EH (cell line): ENCODE results near the gene C20orf173.
"Not testable (repeated sequence)": the region's sequence is repeated elsewhere in the genome, so short reads cannot be mapped to it uniquely, and the experiment has no call there.

Source experiments
- DNase-seq: peaks from one replicate; pipeline ENCODE4 v3.0.0-alpha.2; 2015; ENCODE audit warnings: low read depth

Gene C20orf173

DNA sequence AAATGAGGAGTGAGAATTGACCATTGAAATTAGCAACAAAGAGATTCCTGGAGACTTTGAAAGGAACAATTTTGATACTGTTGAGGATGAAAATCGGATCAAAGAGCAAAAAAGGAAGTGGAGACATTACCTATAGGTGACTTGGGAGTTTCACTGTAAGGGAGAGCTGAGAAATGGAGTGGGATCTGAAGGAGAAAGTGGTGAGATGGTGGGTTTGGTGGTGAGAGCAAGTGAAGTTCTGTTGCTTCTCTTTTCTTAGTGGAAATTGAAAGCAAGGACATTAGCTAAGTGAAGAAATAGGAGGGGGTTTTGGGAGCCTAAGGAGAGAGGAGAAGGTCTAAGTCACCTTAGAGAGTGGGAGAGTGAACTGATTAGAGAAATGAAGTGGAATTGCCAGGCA lies 16.7 kb upstream of the C20orf173 start:
- no peak for DNase-seq

GRCh38 chr20:35544941-35545340 lies 15.5 kb upstream of the C20orf173 start:
- peak; percentile 60 for DNase-seq

- DNase-seq, result no peak
Measured at GRCh38 chr20:35544436-35544835, 15.0 kb upstream of the C20orf173 start.

DNA sequence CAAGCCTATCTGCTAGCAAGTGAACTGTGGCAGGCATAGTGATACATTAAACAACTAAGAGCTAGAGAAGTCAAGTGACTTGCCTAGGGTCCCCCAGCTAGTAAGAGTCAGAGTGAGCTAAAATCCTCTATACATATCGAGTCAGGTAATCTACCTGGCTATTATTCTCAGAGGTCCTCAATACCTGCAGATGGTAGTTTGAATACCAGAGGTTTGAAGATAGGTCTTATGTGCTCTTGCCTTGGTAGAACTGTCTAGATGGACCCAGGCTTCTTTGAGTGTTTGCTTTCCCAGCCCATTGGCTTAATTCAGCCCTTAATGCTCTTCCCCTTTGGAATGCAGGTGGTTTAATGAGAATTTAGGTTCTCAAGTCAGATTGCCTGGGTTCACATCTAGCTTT lies 13.5 kb upstream of the C20orf173 start:
- no peak for DNase-seq

DNA sequence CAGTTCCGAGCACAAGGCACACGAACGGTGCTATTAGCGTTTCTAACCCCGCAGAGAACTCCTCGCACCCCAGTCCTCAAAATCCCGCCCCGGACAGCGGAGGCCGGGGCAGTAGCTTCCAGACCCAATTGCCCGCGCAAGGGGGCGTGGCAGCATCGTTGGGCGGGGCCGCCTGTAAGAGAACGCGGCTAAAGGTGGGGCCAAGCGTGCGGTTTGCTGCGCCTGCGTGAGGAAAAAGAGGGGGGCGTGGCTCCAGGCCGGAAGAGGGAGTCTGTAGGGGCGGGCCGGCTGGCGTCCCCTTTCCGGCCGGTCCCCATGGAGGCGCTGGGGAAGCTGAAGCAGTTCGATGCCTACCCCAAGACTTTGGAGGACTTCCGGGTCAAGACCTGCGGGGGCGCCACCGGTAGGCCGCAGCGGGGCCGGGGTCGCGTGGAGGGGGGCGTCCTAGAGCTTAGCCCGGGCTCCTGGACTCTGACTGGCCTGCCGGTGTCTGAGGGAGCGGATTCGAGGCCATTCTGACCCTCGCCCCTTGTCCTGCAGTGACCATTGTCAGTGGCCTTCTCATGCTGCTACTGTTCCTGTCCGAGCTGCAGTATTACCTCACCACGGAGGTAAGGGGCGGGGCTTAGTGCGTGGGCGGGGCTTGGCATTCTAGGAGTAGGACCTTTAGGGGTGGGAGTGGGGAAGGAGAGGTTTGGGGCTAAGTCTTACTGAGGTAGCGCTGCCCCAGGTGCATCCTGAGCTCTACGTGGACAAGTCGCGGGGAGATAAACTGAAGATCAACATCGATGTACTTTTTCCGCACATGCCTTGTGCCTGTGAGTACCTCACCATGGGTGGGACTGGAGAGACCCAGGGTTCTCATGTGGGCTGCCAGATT lies 12.6 kb upstream of the C20orf173 start, which contains the start of gene ERGIC3:
Gene ERGIC3 (plus strand): TSS at position 296 of the 880 bp plus-strand sequence. CDS start 20 bp downstream, at position 316.
- peak; percentile 97 for DNase-seq

- no peak for DNase-seq
Measured at GRCh38 chr20:35541118-35541782, 11.8 kb upstream of the C20orf173 start.

- no peak for DNase-seq
Measured at GRCh38 chr20:35539756-35540212, 10.3 kb upstream of the C20orf173 start.

- peak; percentile 7 for DNase-seq
Measured at GRCh38 chr20:35527122-35527769, 2.2 kb downstream of the C20orf173 start.

GRCh38 chr20:35525639-35526038 lies 3.8 kb downstream of the C20orf173 start:
- DNase-seq, result no peak

DNA sequence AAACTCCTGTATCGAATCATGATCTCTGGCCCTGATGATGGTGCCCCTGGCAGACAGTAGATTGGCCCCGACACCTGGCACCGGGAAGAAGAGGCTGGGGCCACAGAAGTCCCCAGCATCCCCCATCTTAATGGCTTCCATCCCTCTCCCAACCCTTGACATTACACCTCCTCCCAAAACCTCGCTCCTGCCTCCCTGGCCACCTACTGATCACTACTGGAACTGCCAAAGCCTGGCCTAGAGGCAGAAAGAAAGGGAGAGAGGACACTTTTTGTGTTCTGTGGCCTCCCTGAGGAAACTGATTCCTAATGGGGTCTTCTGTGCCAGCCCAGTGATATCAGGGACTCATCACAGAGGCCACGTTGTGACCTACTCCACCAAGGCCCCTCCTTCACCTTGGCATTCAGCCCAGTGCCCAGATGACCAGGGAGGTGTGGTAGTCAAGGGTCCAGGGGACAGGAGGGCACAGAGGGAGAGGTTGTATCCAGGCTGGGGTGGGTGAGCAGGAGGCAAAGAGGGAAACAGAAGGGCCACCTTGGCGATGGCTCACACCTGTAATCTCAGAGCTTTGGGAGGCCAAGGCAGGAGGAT lies 6.1 kb downstream of the C20orf173 start:
- DNase-seq, result peak; percentile 18

- no peak for DNase-seq
Measured at GRCh38 chr20:35518955-35519354, 10.5 kb downstream of the C20orf173 start.

DNA sequence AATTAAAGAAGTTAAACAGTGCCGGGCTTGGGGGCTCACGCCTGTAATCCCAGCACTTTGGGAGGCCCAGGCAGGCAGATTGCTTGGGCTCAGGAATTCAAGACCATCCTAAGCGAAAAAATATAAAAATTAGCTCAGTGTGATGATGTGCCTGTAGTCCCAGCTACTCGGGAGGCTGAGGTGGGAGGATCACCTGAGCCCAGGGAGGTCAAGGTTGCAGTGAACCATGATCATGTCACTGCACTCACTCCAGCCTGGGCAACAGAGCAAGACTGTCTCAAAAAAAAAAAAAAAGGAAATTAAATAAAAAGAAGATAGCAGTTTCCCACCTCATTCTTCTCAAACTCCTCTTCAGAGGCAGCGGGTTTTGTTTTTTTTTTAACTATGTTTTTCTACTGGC lies 11.7 kb downstream of the C20orf173 start:
- not testable (repeated sequence) for DNase-seq

- no peak for DNase-seq
Measured at GRCh38 chr20:35517125-35517524, 12.3 kb downstream of the C20orf173 start.

GRCh38 chr20:35515949-35516645 lies 13.4 kb downstream of the C20orf173 start:
- peak; percentile 86 for DNase-seq

- DNase-seq, result no peak
Measured at GRCh38 chr20:35515341-35515740, 14.1 kb downstream of the C20orf173 start.

DNA sequence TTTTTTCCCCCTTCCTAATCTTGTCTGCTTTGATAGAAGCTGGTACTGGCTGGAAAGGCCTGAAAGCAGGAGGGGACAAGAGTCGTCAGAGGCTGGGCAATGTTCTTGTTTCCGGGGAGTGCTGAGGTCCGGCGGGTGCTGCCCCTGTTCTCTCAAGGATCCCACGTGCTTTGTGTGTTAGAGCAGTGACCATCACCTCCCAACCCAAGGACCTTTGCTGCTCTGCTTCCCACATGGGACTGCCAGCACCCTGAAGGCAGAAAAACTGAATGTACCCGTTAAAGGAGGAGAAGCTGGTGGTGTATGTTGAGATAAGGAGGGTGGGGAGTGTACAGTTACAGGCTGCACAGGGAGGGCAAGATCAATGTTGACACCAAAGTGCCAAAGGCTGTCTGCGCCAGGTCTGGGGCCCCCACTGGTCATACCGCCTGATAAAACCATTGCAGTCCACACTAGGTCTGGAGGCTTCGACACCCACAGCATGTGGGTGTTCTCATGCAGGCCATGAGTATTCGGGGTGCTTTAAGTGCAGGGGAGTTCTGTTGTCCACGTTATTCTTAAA lies 15.0 kb downstream of the C20orf173 start:
- DNase-seq, result no peak

- peak; percentile 57 for DNase-seq
Measured at GRCh38 chr20:35511814-35512420, 17.5 kb downstream of the C20orf173 start.

DNA sequence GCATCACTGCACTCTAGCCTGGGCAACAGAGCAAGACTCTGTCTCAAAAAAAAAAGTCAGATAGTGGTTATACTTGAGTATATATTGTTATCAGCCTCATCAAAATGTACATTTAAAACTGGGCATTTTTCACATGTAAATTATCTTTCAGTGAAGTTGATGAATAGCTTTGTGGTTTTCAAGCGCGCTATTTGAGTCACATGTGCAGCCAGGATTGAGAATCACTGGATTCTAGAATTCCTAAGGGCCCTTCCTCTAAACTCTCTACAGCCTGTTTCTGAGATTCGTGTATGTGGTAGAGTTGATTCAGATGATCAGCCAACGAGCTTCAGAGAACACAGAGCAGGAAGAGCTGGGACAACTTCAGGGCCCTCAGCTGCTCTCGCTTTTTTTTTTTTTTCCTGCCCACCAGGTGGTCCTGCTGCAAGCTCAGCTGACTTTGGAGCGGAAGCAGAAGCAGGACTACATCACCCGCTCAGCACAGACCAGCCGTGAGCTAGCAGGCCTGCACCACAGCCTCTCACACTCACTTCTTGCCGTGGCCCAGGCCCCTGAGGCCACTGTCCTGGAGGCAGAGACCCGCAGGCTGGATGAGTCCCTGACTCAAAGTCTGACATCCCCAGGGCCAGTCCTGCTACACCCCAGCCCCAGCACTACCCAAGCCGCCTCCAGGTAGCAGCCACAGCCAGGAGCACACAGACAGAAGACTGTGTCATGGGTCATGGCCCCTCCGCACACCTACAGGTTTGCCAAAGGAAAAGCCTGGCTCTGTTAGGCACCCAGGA lies 18.3 kb downstream of the C20orf173 start:
- no peak for DNase-seq

DNA sequence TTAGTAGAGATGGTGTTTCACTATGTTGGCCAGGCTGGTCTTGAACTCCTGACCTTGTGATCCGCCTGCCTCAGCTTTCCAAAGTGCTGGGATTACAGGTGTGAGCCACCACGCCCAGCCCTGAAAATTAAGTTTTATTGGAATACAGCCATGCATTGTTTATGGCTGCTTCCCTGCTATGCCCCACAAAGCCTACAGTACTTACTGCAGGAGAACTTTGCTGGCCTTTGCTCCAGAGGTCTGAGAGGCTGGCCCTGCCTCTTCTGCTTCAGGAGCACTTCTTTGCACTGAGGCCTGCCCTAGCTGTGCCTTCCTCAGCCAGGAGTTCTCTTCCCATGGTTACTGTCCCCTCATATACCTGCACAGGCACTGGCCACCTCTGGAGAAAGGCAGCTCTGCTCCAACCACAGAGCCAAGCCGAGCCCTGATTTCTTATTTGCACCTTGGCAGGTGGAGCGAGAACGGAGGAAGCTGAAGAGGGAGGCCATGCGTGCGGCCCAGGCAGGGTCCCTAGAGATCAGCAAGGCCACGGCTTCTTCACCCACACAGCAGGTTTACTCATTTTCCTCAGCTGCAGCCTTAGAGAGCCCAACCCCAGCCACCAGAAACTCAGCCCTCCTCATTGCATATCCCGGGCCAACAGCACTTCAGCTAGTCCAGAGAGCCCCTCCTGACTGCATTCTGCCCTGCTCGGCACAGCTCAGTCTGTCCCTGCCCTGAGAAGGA lies 20.8 kb downstream of the C20orf173 start:
- no peak for DNase-seq
